H1 (cell line): ENCODE data around the gene COL28A1. TPM values are rescaled to one million over a fixed set of nuclear protein-coding genes. Genes with fewer than 3 reads are reported as not detected.

ENCODE experiments used
- CTCF ChIA-PET: fragments of 300-600 bp; sonication (Branson Sonifier 250); formaldehyde crosslinking; loops from one replicate; lab custom pipeline; 2021; ENCODE audit not compliant: partially characterized antibody; lab: Charles Lee
- POLR2A ChIA-PET: fragments of 300-600 bp; sonication (Branson Sonifier 250); formaldehyde crosslinking; loops from one replicate; lab custom pipeline; 2021; ENCODE audit warnings: inconsistent platforms; ENCODE audit not compliant: partially characterized antibody; lab: Charles Lee
- DNase-seq, 2 experiments: peaks; one replicate each; pipeline versions ENCODE4 v3.0.0 to v3.0.0-alpha.2; 2010 to 2022; ENCODE audit warnings: low spot score in 2 of 2, low read depth in 1 of 2, mixed read lengths in 1 of 2
- FAIRE-seq: peaks from 2 replicates; lab custom pipeline; 2011; peaks lifted over from hg19 to GRCh38; lab: Jason Lieb, UNC
- H2AFZ ChIP-seq: 2 replicates; pipeline ENCODE4 v1.8.1; 2012; ENCODE audit warnings: low read length, inconsistent platforms
- H2AK5ac ChIP-seq: 2 replicates; pipeline ENCODE4 v1.6.1; 2013; ENCODE audit warnings: low read depth, low read length
- H2BK120ac ChIP-seq: replicated peaks from 2 replicates; pipeline ENCODE3; 2013; ENCODE audit warnings: low read depth, low read length, inconsistent platforms
- H2BK12ac ChIP-seq: 2 replicates; pipeline ENCODE4 v1.6.1; 2013; ENCODE audit warnings: low read depth, low read length
- H2BK15ac ChIP-seq: 2 replicates; pipeline ENCODE4 v1.6.1; 2013; ENCODE audit warnings: low read length
- H2BK20ac ChIP-seq: 2 replicates; pipeline ENCODE4 v1.6.1; 2013; ENCODE audit warnings: low read length
- H2BK5ac ChIP-seq: 2 replicates; pipeline ENCODE4 v1.6.1; 2013; ENCODE audit warnings: low read depth, low read length
- H3K14ac ChIP-seq: 2 replicates; pipeline ENCODE4 v1.6.1; 2013; ENCODE audit warnings: inconsistent platforms; ENCODE audit not compliant: insufficient read length
- H3K18ac ChIP-seq: 2 replicates; pipeline ENCODE4 v1.6.1; 2013; ENCODE audit warnings: low read length; ENCODE audit errors: extremely low read depth
- H3K23ac ChIP-seq: 2 replicates; pipeline ENCODE4 v1.6.1; 2013; ENCODE audit warnings: inconsistent platforms; ENCODE audit not compliant: insufficient read length
- H3K23me2 ChIP-seq: 2 replicates; pipeline ENCODE4 v1.6.1; 2013; ENCODE audit warnings: low read depth, low read length
- H3K27ac ChIP-seq: 2 replicates; pipeline ENCODE4 v1.6.1; 2011; ENCODE audit warnings: low read depth, low read length, inconsistent platforms
- H3K27me3 ChIP-seq, 4 experiments: replicated peaks in 1 of 4; 1 replicate in 1 of 4; 2 replicates in 3 of 4; pipeline versions ENCODE4 v1.6.1 to v1.8.1; 2011 to 2013; ENCODE audit warnings: low read length in 3 of 4, mild to moderate bottlenecking in 3 of 4, inconsistent platforms in 2 of 4, mixed read lengths in 2 of 4, moderate library complexity in 1 of 4; ENCODE audit not compliant: control insufficient read depth in 3 of 4, insufficient read depth in 3 of 4; ENCODE audit errors: extremely low read depth in 1 of 4
- H3K36me3 ChIP-seq, 4 experiments: 2 replicates each; pipeline versions ENCODE4 v1.6.1 to v1.8.1; 2011 to 2013; ENCODE audit warnings: mild to moderate bottlenecking in 4 of 4, low read length in 3 of 4, moderate library complexity in 2 of 4, control low read depth in 1 of 4, inconsistent platforms in 1 of 4; ENCODE audit not compliant: insufficient read depth in 4 of 4, control insufficient read depth in 2 of 4
- H3K4ac ChIP-seq: replicated peaks from 2 replicates; pipeline ENCODE3; 2013; ENCODE audit warnings: low read length, low read depth, mixed read lengths, inconsistent platforms; ENCODE audit not compliant: insufficient read length
- H3K4me1 ChIP-seq, 4 experiments: replicated peaks in 1 of 4; 1 replicate in 1 of 4; 2 replicates in 3 of 4; pipeline versions ENCODE4 v1.6.1 to v1.8.1; 2011 to 2013; ENCODE audit warnings: low read length in 3 of 4, inconsistent platforms in 2 of 4, mixed read lengths in 1 of 4; ENCODE audit not compliant: insufficient read depth in 4 of 4, control insufficient read depth in 3 of 4
- H3K4me2 ChIP-seq, 2 experiments: 2 replicates each; pipeline versions ENCODE4 v1.6.1 to v1.8.1; 2011 to 2013; ENCODE audit warnings: low read depth in 2 of 2, low read length in 2 of 2, control low read depth in 1 of 2, inconsistent platforms in 1 of 2, mild to moderate bottlenecking in 1 of 2; ENCODE audit not compliant: insufficient read depth in 1 of 2
- H3K4me3 ChIP-seq, 4 experiments: fragments of 200-600, 300-600 bp in 1 of 4; sonication (generic), shearing (Covaris generic), sonication (Bioruptor Twin) in 1 of 4; 2 replicates each; pipeline versions ENCODE4 v1.5.1 to v1.8.1; 2011 to 2016; ENCODE audit warnings: low read length in 4 of 4, low read depth in 3 of 4, control low read depth in 2 of 4, inconsistent platforms in 2 of 4, mild to moderate bottlenecking in 2 of 4, mixed read lengths in 1 of 4, moderate library complexity in 1 of 4; ENCODE audit not compliant: insufficient read depth in 2 of 4; ENCODE audit errors: extremely low read depth in 1 of 4
- H3K56ac ChIP-seq: replicated peaks from 2 replicates; pipeline ENCODE3; 2013; ENCODE audit warnings: low read depth, mild to moderate bottlenecking, mixed read lengths, low read length, inconsistent platforms; ENCODE audit not compliant: insufficient read length
- H3K79me1 ChIP-seq: 2 replicates; pipeline ENCODE4 v1.6.1; 2013; ENCODE audit warnings: low read depth, low read length, control low read depth
- H3K79me2 ChIP-seq, 2 experiments: 2 replicates each; pipeline versions ENCODE4 v1.6.1 to v1.8.1; 2012 to 2013; ENCODE audit warnings: low read length in 2 of 2, mild to moderate bottlenecking in 2 of 2, inconsistent platforms in 1 of 2; ENCODE audit not compliant: insufficient read depth in 2 of 2, control insufficient read depth in 1 of 2
- H3K9ac ChIP-seq, 4 experiments: replicated peaks in 1 of 4; 1 replicate in 1 of 4; 2 replicates in 3 of 4; pipeline versions ENCODE4 v1.6.1 to v1.8.1; 2011 to 2013; ENCODE audit warnings: low read depth in 3 of 4, low read length in 3 of 4, control low read depth in 2 of 4, mild to moderate bottlenecking in 2 of 4, moderate library complexity in 2 of 4, inconsistent platforms in 1 of 4; ENCODE audit errors: extremely low read depth in 1 of 4
- H3K9me3 ChIP-seq, 2 experiments: 2 replicates each; pipeline versions ENCODE4 v1.6.1 to v1.8.1; 2012 to 2013; ENCODE audit warnings: mild to moderate bottlenecking in 2 of 2, moderate library complexity in 2 of 2, control low read depth in 1 of 2, inconsistent platforms in 1 of 2, low read depth in 1 of 2, low read length in 1 of 2, mixed read lengths in 1 of 2; ENCODE audit not compliant: insufficient read depth in 2 of 2
- H4K20me1 ChIP-seq, 2 experiments: replicated peaks in 1 of 2; 2 replicates each; pipeline versions ENCODE3 to v1.8.1; 2011 to 2013; ENCODE audit warnings: inconsistent platforms in 2 of 2, low read length in 2 of 2, mild to moderate bottlenecking in 1 of 2; ENCODE audit not compliant: insufficient read depth in 2 of 2, control insufficient read depth in 1 of 2
- H4K5ac ChIP-seq: 2 replicates; pipeline ENCODE4 v1.6.1; 2013; ENCODE audit warnings: low read length, low read depth, mixed read lengths, inconsistent platforms; ENCODE audit not compliant: insufficient read length
- H4K8ac ChIP-seq: 2 replicates; pipeline ENCODE4 v1.8.0; 2013; ENCODE audit warnings: mild to moderate bottlenecking, moderate library complexity, low read length, inconsistent platforms; ENCODE audit not compliant: insufficient read depth; ENCODE audit errors: extremely low read depth
- H4K91ac ChIP-seq: replicated peaks from 2 replicates; pipeline ENCODE3; 2013; ENCODE audit warnings: low read length, mixed read lengths, inconsistent platforms; ENCODE audit not compliant: insufficient read length
- CHD1 ChIP-seq: IDR thresholded peaks from 2 replicates; pipeline ENCODE4 v1.6.1; 2012; ENCODE audit warnings: low read depth, low read length, improper control_type of control experiment
- CREB1 ChIP-seq: IDR thresholded peaks from 2 replicates; pipeline ENCODE4 v1.6.1; 2012; ENCODE audit warnings: inconsistent platforms
- EP300 ChIP-seq, 2 experiments: IDR thresholded peaks; 1 replicate in 1 of 2; 2 replicates in 1 of 2; pipeline ENCODE4 v1.6.1; 2011 to 2012; ENCODE audit warnings: low read depth in 2 of 2, low read length in 2 of 2, mild to moderate bottlenecking in 2 of 2, borderline replicate concordance in 1 of 2, inconsistent platforms in 1 of 2, moderate library complexity in 1 of 2
- EZH2 ChIP-seq: fragments of 200-600 bp; sonication (generic); IDR thresholded peaks from 2 replicates; pipeline ENCODE4 v1.7.1; 2012; ENCODE audit warnings: low read depth, mild to moderate bottlenecking, moderate library complexity, low read length, inconsistent platforms; ENCODE audit not compliant: severe bottlenecking
- HDAC6 ChIP-seq: IDR thresholded peaks from one replicate; pipeline ENCODE4 v1.7.1; 2012; ENCODE audit warnings: low read depth, mild to moderate bottlenecking, inconsistent platforms, low read length, moderate library complexity
- NANOG ChIP-seq: IDR thresholded peaks from 2 replicates; pipeline ENCODE4 v1.6.1; 2011; ENCODE audit warnings: low read length, low read depth, mild to moderate bottlenecking, inconsistent platforms; ENCODE audit not compliant: insufficient read depth, poor library complexity, severe bottlenecking
- SRF ChIP-seq: IDR thresholded peaks from 2 replicates; pipeline ENCODE4 v1.6.1; 2011; ENCODE audit warnings: mild to moderate bottlenecking, low read depth, low read length, moderate library complexity
- TEAD4 ChIP-seq: IDR thresholded peaks from 2 replicates; pipeline ENCODE4 v1.6.1; 2012; ENCODE audit warnings: low read depth, low read length, inconsistent platforms, mixed read lengths
- YY1 ChIP-seq: IDR thresholded peaks from 2 replicates; pipeline ENCODE4 v1.6.1; 2011; ENCODE audit warnings: low read depth, mild to moderate bottlenecking, low read length
- ZNF274 ChIP-seq: IDR thresholded peaks from 2 replicates; pipeline ENCODE4 v1.7.0; 2012; ENCODE audit warnings: low read length, borderline replicate concordance; ENCODE audit errors: extremely low read depth
- WGBS, 2 experiments: shearing (Covaris generic) in 1 of 2; methylation state at CpG; one replicate each; pipeline versions ENCODE4 v1.1.6 to v1.1.7; 2013 to 2015; ENCODE audit warnings: low lambda C conversion rate in 2 of 2, mixed read lengths in 2 of 2, inconsistent platforms in 1 of 2, low coverage in 1 of 2, missing lambda C conversion rate in 1 of 2; ENCODE audit not compliant: insufficient replicate concordance in 2 of 2, insufficient coverage in 1 of 2, insufficient read length in 1 of 2; ENCODE audit errors: extremely low coverage in 1 of 2, missing lambda C conversion rate in 1 of 2; 5-methylcytosine and 5-hydroxymethylcytosine counted together
- polyA plus RNA-seq, 7 experiments: library from polyadenylated mRNA; depleted of rRNA in 3 of 7; stranded (reverse) in 5 of 7; unstranded in 2 of 7; fragments of >200 nt in 5 of 7; fragments of 200-250 nt in 2 of 7; gene quantifications; 1 replicate in 5 of 7; 2 replicates in 1 of 7; 4 replicates in 1 of 7; pipeline versions ENCODE4 v1.2.1 to v1.2.3, GENCODE V29; 2011 to 2013; ENCODE audit warnings: missing spikeins in 2 of 7, mixed read lengths in 2 of 7
- total RNA-seq: library from RNA; stranded (reverse); fragmentation: NEBNext Ultra II Directional; extraction: Animal tissue kit (Norgen Biotek cat#: 25700); gene quantifications from 2 replicates; pipeline ENCODE4 v1.2.1, GENCODE V29; 2021

The COL28A1 gene
- total and polyA plus RNA-seq, 2 of the 8 experiments (the other 6 are each of a cell fraction or from before 2014, with no cell fraction given): 0.22 to 0.38 TPM

DNA sequence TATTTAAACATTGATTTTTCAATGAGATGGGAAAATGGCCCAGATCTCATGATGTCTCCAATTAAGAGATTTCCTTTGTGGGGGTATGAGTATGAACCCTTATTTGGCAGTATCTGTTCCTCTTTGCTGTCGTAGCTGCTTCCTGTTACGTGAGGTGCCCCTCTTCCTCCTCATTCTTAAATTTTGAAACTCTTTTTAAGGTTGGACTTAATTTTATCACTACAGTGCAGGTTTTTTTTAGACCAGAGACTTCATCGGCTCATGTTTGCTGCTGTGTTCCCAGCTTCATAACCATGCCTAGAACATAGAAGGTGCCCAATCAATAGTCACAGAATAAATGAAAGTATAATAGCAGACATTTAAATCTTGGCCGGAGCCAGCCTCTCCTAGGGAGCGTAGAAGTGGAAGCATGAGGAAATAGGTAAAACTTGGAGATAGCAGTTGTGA lies 33.4 kb upstream of the COL28A1 start:
- Histone ChIP-seq H3K4me1 (peaks cover 5 to 11% (median 6%) of the 10 kb centered on the region in 4 experiments; a peak in 6 of 7 replicates), H3K36me3 (peaks cover 0 to 20% (median 6%) of the 10 kb centered on the region in 4 experiments; a peak in 3 of 8 replicates), H4K91ac (no peak overlapping the region), H4K8ac (no peak overlapping the region), H2BK20ac (no peak overlapping the region), H3K4me2 (peak overlapping the region in 1 of 2 experiments; percentile 63; a peak in 1 of 4 replicates), H3K4me3 (peak overlapping the region in 1 of 4 experiments; percentile 98; a peak in 1 of 8 replicates), H3K9me3 (peaks cover 3 to 7% of the 10 kb centered on the region in 2 experiments), H3K56ac (no peak overlapping the region), H3K18ac (no peak overlapping the region), H3K27ac (no peak overlapping the region), H3K79me2 (peaks cover 16 to 65% of the 10 kb centered on the region in 2 experiments), H3K23me2 (peaks cover 2% of the 10 kb centered on the region; the same call in 1 of the 2 replicates), H3K23ac (no peak overlapping the region), H3K27me3 (no peaks in the 10 kb centered on the region), H3K9ac (no peak overlapping the region; a peak in 1 of 7 replicates), H4K5ac (no peak overlapping the region), H2AFZ (no peak overlapping the region), H2BK5ac (no peak overlapping the region), H3K4ac (no peak overlapping the region), H2BK12ac (no peak overlapping the region), H3K14ac (no peak overlapping the region), H4K20me1 (peaks cover 0 to 2% of the 10 kb centered on the region in 2 experiments), H2BK15ac (no peak overlapping the region), H3K79me1 (no peaks in the 10 kb centered on the region), H2BK120ac (no peak overlapping the region), H2AK5ac (no peak overlapping the region)
- FAIRE-seq (no peak), DNase-seq (no peak)
- CTCF ChIA-PET: interaction anchor here (1.0 kb wide), 1 partner anchor 11 kb away, joined by 3 read pairs; no protein-coding TSS in a partner anchor
- POLR2A ChIA-PET: interaction anchor here (1.1 to 3.1 kb wide), 4 partner anchors 9 to 459 kb away, joined by 3 to 12 read pairs (median 5); partner anchors contain the start of gene UMAD1
- 75% methylated on average over 5 of the region's 5 CpGs; no CpG with 5 or more reads in 1 of the 2 experiments for WGBS, 2 experiments
- TF ChIP-seq EP300 (IDR thresholded peaks at IDR 0.05; ENCODE audit: borderline replicate concordance in 1 of 2, low read depth in 2 of 2, low read length in 2 of 2) (no peak), CREB1 (no peak), YY1 (no peak), CHD1 (no peak), TEAD4 (no peak), HDAC6 (no peak), ZNF274 (no peak), SRF (no peak), NANOG (no peak), EZH2 (no peak)
